ENCODE data around the gene AGPAT3.

The AGPAT3 gene

GRCh38 chr21:43937891-43938309, 72.9 kb downstream of the AGPAT3 start:
- WGBS (ENCODE audit: extremely low coverage, insufficient coverage, low lambda C conversion rate), result no CpG with 5 or more reads among the region's 6 CpGs
- Histone ChIP-seq H2BK15ac (replicated peaks; ENCODE audit: low read depth) (no peak overlapping the region), H2BK120ac (ENCODE audit: low read depth, low read length) (no peak overlapping the region), H3K9ac (ENCODE audit: low read length) (no peak overlapping the region), H4K8ac (ENCODE audit: low read depth, low read length) (no peak overlapping the region), H2BK5ac (ENCODE audit: low read length) (no peak overlapping the region), H3K4me3 (ENCODE audit: low read length) (no peak overlapping the region), H3K23ac (ENCODE audit: low read length) (no peak overlapping the region), H3K79me1 (ENCODE audit: low read length) (no peaks in the 10 kb centered on the region), H3K4me2 (ENCODE audit: low read length) (no peak overlapping the region), H3K79me2 (ENCODE audit: control insufficient read depth, insufficient read depth, low read length) (no peaks in the 10 kb centered on the region), H3K4ac (ENCODE audit: low read depth, low read length) (no peak overlapping the region), H3K56ac (ENCODE audit: low read length) (no peak overlapping the region), H4K5ac (ENCODE audit: low read length) (no peak overlapping the region), H3K27me3 (ENCODE audit: insufficient read depth, low read length, poor library complexity) (no peaks in the 10 kb centered on the region), H2AK5ac (ENCODE audit: low read length) (no peak overlapping the region), H3K18ac (ENCODE audit: low read length) (no peak overlapping the region), H3K36me3 (ENCODE audit: control insufficient read depth, insufficient read depth, low read length) (no peaks in the 10 kb centered on the region), H3K4me1 (ENCODE audit: control insufficient read depth, low read depth, low read length) (no peaks in the 10 kb centered on the region), H3K27ac (ENCODE audit: low read depth, low read length) (no peak overlapping the region)
- no peak for DNase-seq

DNA sequence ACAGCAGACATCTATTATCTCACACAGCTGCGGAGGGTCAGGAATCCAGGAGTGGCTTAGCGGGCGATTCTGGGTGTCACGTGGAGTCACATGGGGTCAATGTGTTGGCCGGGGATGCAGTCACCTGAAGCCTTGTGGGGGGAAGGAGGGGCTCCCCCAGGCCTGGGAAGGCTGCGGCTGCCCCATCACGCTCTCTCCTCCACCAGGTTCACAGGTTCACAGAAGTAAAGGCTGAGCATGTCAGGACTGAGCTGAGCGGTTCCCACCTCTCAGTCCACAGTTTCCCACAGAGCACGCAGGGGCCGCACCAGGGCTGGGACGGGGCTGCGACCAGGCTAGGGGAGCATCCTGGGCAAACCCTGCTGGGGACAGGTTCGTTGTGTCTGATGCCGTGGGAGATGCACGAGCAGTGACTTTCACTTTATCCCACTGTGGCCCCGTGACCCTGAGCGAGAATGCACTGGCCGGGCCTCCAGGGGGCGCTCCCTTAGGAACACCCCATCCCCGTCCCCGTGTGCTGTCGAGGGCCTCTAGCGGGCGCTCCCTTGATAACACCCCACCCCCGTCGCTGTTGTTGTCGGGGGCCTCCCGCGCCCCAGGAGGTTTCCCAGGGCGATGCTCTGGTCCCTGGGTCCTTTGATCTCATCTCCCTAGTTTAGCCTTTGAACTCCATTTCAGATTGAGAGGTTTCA, 73.9 kb downstream of the AGPAT3 start:
- no peak overlapping the region for H3K18ac ChIP-seq (ENCODE audit: low read length)
- no peak overlapping the region for H3K27ac ChIP-seq (ENCODE audit: low read depth, low read length)
- H3K79me1 ChIP-seq (ENCODE audit: low read length), result no peaks in the 10 kb centered on the region
- no peak overlapping the region for H2BK5ac ChIP-seq (ENCODE audit: low read length)
- no peak overlapping the region for H3K4me2 ChIP-seq (ENCODE audit: low read length)
- no peak overlapping the region for H4K5ac ChIP-seq (ENCODE audit: low read length)
- no peak overlapping the region for H4K8ac ChIP-seq (ENCODE audit: low read depth, low read length)
- H3K9ac ChIP-seq (ENCODE audit: low read length), result no peak overlapping the region
- H3K23ac ChIP-seq (ENCODE audit: low read length), result no peak overlapping the region
- H2AK5ac ChIP-seq (ENCODE audit: low read length), result no peak overlapping the region
- no peaks in the 10 kb centered on the region for H3K4me1 ChIP-seq (ENCODE audit: control insufficient read depth, low read depth, low read length)
- no peaks in the 10 kb centered on the region for H3K79me2 ChIP-seq (ENCODE audit: control insufficient read depth, insufficient read depth, low read length)
- no peak overlapping the region for H3K56ac ChIP-seq (ENCODE audit: low read length)
- no peak overlapping the region for H3K4me3 ChIP-seq (ENCODE audit: low read length)
- no peaks in the 10 kb centered on the region for H3K36me3 ChIP-seq (ENCODE audit: control insufficient read depth, insufficient read depth, low read length)
- no peak overlapping the region for H2BK120ac ChIP-seq (ENCODE audit: low read depth, low read length)
- DNase-seq, result peak; percentile 83
- no peak overlapping the region for H2BK15ac ChIP-seq (replicated peaks; ENCODE audit: low read depth)
- H3K27me3 ChIP-seq (ENCODE audit: insufficient read depth, low read length, poor library complexity), result no peaks in the 10 kb centered on the region
- no CpG with 5 or more reads among the region's 30 CpGs for whole genome bisulfite sequencing (ENCODE audit: extremely low coverage, insufficient coverage, low lambda C conversion rate)
- no peak overlapping the region for H3K4ac ChIP-seq (ENCODE audit: low read depth, low read length)

DNA sequence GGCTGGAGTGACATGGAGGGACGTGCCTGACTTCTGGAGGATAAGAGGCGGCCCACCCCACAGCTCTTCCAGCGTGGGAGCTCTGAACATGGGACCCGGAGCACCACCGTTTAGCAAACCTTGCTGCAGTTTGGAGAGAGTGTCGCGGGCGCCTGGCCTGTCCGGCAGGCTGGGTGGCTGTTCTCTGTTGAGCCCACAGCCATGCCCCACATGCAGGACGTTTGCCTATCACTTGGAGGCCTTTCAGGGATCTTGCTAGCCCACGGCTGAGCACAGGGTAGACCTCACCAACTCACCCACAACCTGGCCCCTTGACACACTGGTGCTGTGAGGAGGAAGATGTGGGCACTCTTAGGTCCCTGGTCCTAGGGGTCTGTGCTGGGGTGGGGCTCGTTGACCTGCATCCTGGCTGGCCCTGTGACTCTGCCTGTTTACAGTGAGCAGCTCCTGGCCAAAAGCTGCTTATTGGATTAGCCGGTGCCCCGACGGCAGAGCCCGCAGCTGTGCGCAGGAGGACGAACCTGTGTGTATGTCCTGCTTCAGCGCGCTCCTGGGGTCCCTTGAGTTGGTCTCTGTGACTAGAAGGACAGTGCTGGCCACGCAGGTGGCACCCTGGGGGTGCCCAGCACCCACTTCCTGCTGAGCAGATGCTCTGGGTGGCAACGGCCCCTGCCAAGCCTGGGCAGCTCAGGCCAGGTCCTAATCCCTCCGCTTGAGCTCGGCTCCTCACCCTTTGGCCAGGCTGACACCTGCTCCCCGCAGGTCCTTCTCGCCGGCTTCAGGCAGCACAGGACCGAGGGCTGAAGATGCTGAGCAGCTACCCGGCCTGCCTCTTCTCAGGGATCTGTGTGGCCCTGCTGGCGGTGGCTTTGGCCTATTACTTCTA, 74.7 kb downstream of the AGPAT3 start:
- H3K4me2 ChIP-seq (ENCODE audit: low read length), result no peak overlapping the region
- H2BK15ac ChIP-seq (replicated peaks; ENCODE audit: low read depth), result no peak overlapping the region

GRCh38 chr21:43940329-43941050, 75.5 kb downstream of the AGPAT3 start:
- no peak for DNase-seq
- Histone ChIP-seq H3K4ac (ENCODE audit: low read depth, low read length) (no peak overlapping the region), H4K5ac (ENCODE audit: low read length) (no peak overlapping the region), H2AK5ac (ENCODE audit: low read length) (no peak overlapping the region), H3K27me3 (ENCODE audit: insufficient read depth, low read length, poor library complexity) (no peaks in the 10 kb centered on the region), H3K56ac (ENCODE audit: low read length) (no peak overlapping the region), H3K79me2 (ENCODE audit: control insufficient read depth, insufficient read depth, low read length) (no peaks in the 10 kb centered on the region), H2BK15ac (replicated peaks; ENCODE audit: low read depth) (no peak overlapping the region), H3K79me1 (ENCODE audit: low read length) (no peaks in the 10 kb centered on the region), H4K8ac (ENCODE audit: low read depth, low read length) (no peak overlapping the region), H3K27ac (ENCODE audit: low read depth, low read length) (no peak overlapping the region), H3K4me1 (ENCODE audit: control insufficient read depth, low read depth, low read length) (no peaks in the 10 kb centered on the region), H3K4me3 (ENCODE audit: low read length) (no peak overlapping the region), H3K18ac (ENCODE audit: low read length) (no peak overlapping the region), H3K36me3 (ENCODE audit: control insufficient read depth, insufficient read depth, low read length) (no peaks in the 10 kb centered on the region), H2BK120ac (ENCODE audit: low read depth, low read length) (no peak overlapping the region), H3K23ac (ENCODE audit: low read length) (no peak overlapping the region), H2BK5ac (ENCODE audit: low read length) (no peak overlapping the region), H3K4me2 (ENCODE audit: low read length) (no peak overlapping the region), H3K9ac (ENCODE audit: low read length) (no peak overlapping the region)
- WGBS (ENCODE audit: extremely low coverage, insufficient coverage, low lambda C conversion rate), result no CpG with 5 or more reads among the region's 21 CpGs

More for the DNA sequence above, 74.7 kb downstream of the AGPAT3 start:
- Histone ChIP-seq H3K4me3 (ENCODE audit: low read length) (no peak overlapping the region), H2AK5ac (ENCODE audit: low read length) (no peak overlapping the region), H2BK120ac (ENCODE audit: low read depth, low read length) (no peak overlapping the region), H3K23ac (ENCODE audit: low read length) (no peak overlapping the region), H4K5ac (ENCODE audit: low read length) (no peak overlapping the region), H3K18ac (ENCODE audit: low read length) (no peak overlapping the region), H3K4ac (ENCODE audit: low read depth, low read length) (no peak overlapping the region), H3K36me3 (ENCODE audit: control insufficient read depth, insufficient read depth, low read length) (no peaks in the 10 kb centered on the region), H3K79me2 (ENCODE audit: control insufficient read depth, insufficient read depth, low read length) (no peaks in the 10 kb centered on the region), H3K79me1 (ENCODE audit: low read length) (no peaks in the 10 kb centered on the region), H3K27me3 (ENCODE audit: insufficient read depth, low read length, poor library complexity) (no peaks in the 10 kb centered on the region), H3K27ac (ENCODE audit: low read depth, low read length) (no peak overlapping the region), H3K56ac (ENCODE audit: low read length) (no peak overlapping the region), H3K9ac (ENCODE audit: low read length) (no peak overlapping the region), H3K4me1 (ENCODE audit: control insufficient read depth, low read depth, low read length) (no peaks in the 10 kb centered on the region), H4K8ac (ENCODE audit: low read depth, low read length) (no peak overlapping the region), H2BK5ac (ENCODE audit: low read length) (no peak overlapping the region)
- DNase-seq, result no peak
- WGBS (ENCODE audit: extremely low coverage, insufficient coverage, low lambda C conversion rate), result no CpG with 5 or more reads among the region's 30 CpGs

DNA sequence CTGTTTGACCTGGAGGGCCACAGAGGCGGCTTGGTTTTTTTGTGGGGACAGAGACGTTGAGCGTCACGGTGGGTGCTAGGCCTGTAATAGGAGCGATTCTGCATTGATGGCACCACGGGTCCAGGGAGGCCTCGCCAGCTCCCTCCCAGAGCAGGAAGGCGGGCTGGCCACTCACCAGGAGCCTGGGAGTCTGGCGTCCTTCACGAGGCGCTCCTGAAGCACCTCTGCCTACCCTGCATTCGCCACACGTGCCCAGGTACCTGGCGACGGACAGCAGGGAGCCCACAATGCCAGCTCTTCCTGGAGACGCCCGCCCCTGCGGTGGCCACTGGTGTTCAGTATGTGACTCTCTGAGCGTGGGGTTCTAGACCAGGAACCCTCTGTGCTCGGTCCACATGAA, 77.2 kb downstream of the AGPAT3 start:
- no peak overlapping the region for H3K23ac ChIP-seq (ENCODE audit: low read length)
- H3K36me3 ChIP-seq (ENCODE audit: control insufficient read depth, insufficient read depth, low read length), result no peaks in the 10 kb centered on the region
- no peak overlapping the region for H3K4me2 ChIP-seq (ENCODE audit: low read length)
- no peak overlapping the region for H3K56ac ChIP-seq (ENCODE audit: low read length)
- no peak overlapping the region for H2BK5ac ChIP-seq (ENCODE audit: low read length)
- no CpG with 5 or more reads among the region's 20 CpGs for WGBS (ENCODE audit: extremely low coverage, insufficient coverage, low lambda C conversion rate)
- H3K79me1 ChIP-seq (ENCODE audit: low read length), result no peaks in the 10 kb centered on the region
- no peaks in the 10 kb centered on the region for H3K79me2 ChIP-seq (ENCODE audit: control insufficient read depth, insufficient read depth, low read length)
- no peaks in the 10 kb centered on the region for H3K27me3 ChIP-seq (ENCODE audit: insufficient read depth, low read length, poor library complexity)
- H3K18ac ChIP-seq (ENCODE audit: low read length), result no peak overlapping the region
- H3K4me3 ChIP-seq (ENCODE audit: low read length), result no peak overlapping the region
- no peak overlapping the region for H2AK5ac ChIP-seq (ENCODE audit: low read length)
- H2BK15ac ChIP-seq (replicated peaks; ENCODE audit: low read depth), result no peak overlapping the region
- H4K5ac ChIP-seq (ENCODE audit: low read length), result no peak overlapping the region
- no peak for DNase-seq
- no peaks in the 10 kb centered on the region for H3K4me1 ChIP-seq (ENCODE audit: control insufficient read depth, low read depth, low read length)
- no peak overlapping the region for H3K4ac ChIP-seq (ENCODE audit: low read depth, low read length)
- H2BK120ac ChIP-seq (ENCODE audit: low read depth, low read length), result no peak overlapping the region
- no peak overlapping the region for H4K8ac ChIP-seq (ENCODE audit: low read depth, low read length)
- H3K9ac ChIP-seq (ENCODE audit: low read length), result no peak overlapping the region
- H3K27ac ChIP-seq (ENCODE audit: low read depth, low read length), result no peak overlapping the region

Data from mesendoderm (in vitro differentiated cells).